Stimulated activated CD4-positive, alpha-beta T cell treated with anti-CD3 and anti-CD28 coated beads, Interleukin-4, amount 100 ng/mL, for 24 hours (primary cell): ENCODE measurements around the gene VPS13C.

Experiments
- DNase-seq: peaks from one replicate; pipeline ENCODE4 v3.0.0-alpha.2; 2020

The VPS13C gene

DNA sequence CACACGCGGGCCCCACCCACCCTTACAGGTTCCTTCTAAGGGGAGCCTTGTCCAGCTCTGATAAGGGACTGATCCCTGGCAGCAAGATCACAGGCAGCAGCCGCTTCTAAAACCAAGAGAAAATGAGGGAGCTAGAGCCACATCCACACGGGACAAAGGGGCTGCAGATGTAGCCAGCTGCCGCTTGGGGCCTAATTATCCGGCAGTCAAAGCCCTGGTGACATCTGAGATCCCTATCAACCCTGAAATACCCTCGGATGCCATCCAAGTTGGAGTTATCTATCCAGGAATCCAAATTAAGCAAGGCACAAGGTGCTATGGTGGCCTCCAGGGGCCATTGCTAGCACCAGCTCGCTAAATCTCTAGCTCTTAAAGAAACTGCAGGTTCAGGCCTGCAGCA lies 248.3 kb downstream of the VPS13C start:
- no peak for DNase-seq

DNA sequence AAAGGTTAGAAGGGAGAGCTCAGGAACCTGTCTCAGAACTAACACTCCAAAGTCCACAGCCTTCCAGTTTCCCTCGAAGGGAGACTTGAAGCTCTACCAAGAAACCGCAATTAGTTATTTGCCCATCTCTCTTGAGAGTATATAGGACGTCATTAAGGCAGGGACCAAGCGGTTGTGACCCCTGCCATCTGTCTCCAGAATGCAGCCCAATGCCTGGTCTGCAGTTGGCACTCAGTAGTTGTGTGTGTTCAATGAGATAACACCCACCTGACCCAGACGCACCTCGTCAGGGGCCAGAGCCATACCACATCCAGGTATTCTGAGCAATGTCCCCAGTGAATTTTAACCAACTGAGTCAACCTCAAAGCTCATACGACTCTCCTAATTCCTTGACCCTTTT lies 251.0 kb downstream of the VPS13C start:
- no peak for DNase-seq

- no peak for DNase-seq
Measured at GRCh38 chr15:61807281-61807929, 252.8 kb downstream of the VPS13C start.
